Coronary artery (tissue), 2 donors: ENCODE measurements around the gene TOP2A.
A peak's percentile ranks its signal among the peaks of the same experiment; 100 is the strongest.

Experiments
- DNase-seq: peaks from one replicate; pipeline ENCODE4 v3.0.0-alpha.2; 2017; ENCODE audit warnings: low spot score
- H3K27ac ChIP-seq, 2 donors: fragments of 200-600 bp; sonication (generic); one replicate each; pipeline ENCODE4 v1.5.1; 2016 to 2019
- H3K4me3 ChIP-seq: fragments of 200-600 bp; sonication (generic); 2 replicates; pipeline ENCODE4 v1.5.1; 2016; ENCODE audit warnings: mild to moderate bottlenecking, moderate library complexity
- TF ChIP-seq, protein P1 (sequence below): fragments of 200-600 bp; sonication (generic); IDR thresholded peaks from one replicate; pipeline ENCODE4 v1.5.1; 2019; ENCODE audit warnings: antibody characterized with exemption

Gene TOP2A

DNA sequence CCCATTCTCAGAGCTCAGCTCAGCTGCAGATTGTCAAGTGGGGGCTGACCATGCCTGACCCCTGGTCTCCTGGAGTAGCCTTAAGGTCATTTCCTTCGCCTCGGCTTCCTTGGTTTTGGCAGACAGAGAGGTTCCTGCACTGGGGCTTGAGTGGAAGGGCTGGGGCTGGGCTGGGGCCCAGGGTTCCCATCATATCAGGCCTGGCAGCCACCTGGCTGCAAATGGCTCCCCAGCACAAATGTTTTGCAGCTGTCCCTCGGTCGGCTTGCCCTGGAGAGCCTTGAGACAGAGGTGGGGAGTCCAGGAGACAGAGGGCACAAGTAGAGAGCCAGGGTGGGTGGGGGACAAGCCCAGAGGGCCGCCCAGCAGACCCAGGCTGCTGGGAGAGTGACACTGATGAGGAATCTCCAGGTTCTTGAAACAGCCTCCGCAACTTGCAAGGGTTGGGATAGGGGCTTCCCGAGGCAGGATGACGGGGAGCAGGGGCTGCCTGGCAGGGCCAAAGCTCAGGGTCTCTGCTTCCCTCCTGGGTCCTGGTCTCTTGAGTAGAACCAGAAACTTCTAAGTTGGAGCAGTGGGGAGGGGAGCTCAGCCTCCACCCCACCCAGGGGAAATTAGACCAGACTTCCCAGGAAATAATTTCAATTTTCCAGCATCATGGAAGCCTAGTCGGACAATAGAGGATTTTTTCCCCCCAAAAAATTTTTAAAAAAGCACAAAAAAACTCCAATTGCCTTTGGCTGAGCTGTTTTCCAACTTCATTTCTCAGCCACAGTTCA is 44.8 kb upstream of the TOP2A start:
- TF ChIP-seq, protein P1, sequence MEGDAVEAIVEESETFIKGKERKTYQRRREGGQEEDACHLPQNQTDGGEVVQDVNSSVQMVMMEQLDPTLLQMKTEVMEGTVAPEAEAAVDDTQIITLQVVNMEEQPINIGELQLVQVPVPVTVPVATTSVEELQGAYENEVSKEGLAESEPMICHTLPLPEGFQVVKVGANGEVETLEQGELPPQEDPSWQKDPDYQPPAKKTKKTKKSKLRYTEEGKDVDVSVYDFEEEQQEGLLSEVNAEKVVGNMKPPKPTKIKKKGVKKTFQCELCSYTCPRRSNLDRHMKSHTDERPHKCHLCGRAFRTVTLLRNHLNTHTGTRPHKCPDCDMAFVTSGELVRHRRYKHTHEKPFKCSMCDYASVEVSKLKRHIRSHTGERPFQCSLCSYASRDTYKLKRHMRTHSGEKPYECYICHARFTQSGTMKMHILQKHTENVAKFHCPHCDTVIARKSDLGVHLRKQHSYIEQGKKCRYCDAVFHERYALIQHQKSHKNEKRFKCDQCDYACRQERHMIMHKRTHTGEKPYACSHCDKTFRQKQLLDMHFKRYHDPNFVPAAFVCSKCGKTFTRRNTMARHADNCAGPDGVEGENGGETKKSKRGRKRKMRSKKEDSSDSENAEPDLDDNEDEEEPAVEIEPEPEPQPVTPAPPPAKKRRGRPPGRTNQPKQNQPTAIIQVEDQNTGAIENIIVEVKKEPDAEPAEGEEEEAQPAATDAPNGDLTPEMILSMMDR, result no peak
- Histone ChIP-seq H3K27ac (peak overlapping the region in 1 of 2 donors; percentile 59), H3K4me3 (no peak overlapping the region)
- no peak for DNase-seq

DNA sequence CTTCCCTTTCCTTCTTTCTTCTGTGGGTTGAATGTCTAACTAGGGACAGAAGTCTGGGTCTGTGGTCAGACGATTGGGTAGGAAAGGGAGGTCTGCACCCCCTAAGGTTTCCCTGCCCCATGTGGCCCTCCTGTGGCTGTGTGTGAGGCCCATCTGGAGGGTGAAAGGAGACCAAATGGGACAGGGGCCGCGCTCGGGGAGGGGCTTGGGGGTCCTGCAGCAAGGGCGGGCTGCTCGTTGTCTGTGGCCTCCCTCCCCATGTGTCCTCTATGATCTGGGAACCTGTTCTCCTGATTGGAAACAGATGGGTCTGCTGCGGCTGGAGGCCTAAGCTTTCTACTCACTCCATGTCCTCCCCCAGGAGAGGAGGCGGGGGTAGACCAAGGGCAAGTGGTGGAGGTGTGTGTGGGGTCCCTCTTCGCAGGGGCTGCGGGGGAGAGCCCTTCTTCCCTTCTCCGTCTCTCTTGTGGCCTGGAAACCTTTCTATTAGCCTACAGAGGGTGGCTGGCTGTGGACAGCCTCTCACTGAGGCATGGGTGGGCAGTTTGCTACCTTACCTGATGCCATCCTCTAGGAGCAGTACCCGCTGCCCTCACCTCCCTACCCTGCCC is 44.1 kb upstream of the TOP2A start:
- H3K27ac ChIP-seq, result peak overlapping the region in 1 of 2 donors; percentile 59
- H3K4me3 ChIP-seq, result no peak overlapping the region
- TF ChIP-seq, protein P1, result no peak
- no peak for DNase-seq

DNA sequence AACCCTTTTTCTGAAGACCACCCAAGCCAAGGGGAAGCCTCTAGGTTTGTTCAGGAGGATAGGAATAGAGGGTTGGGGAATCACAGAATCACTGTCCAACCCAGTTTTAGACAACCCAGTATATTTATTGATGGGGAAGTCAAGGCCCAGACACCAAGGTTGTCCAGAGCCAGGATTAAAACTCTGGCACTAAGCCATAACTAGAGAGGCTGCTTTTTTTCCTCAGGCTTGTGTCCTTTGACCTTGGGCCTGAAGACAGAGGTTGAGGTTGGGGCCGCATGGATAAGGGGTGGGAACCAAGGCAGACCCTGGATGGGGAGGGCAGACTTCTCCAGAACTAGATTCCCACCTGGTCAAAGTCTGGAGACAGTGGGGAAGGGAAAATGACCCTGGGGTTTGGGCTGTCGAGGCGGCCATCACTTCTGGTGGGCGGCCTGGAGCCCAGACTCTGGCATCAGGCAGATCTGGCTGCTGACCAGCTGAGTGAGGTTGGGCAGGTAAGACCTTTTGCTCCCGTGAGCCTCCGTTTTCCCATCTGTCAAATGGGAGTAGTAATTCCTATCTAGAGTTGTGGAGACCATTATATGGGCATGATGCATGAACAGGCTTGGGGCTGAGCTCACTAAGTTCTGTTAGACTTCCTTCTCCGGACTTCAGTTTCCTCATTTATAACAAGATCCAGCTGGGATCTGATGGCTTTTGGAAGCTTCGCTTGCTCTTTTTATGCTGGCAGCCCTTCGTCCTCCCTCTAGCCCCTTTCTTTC is 43.5 kb upstream of the TOP2A start:
- no peak for DNase-seq
- Histone ChIP-seq H3K4me3 (no peak overlapping the region), H3K27ac (peak overlapping the region in 1 of 2 donors; percentile 37)
- TF ChIP-seq, protein P1, result no peak

DNA sequence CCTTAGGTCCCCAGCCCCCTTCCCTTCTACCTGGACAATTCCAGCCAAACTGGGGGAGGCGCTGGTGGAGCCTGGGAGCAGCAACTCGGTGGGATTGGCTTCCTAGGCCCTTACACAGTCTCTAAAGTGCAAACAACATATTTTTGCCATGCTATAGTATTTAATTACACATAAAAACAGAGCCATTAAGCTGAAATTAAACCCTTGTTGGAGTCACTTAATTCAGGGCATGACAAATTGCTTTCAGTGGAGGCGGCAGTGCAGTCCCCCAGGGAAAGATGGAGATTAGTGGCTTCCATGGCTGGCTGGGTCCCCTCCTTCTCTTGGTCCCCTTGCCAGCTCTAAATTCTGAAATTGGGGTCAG is 42.9 kb upstream of the TOP2A start:
- Histone ChIP-seq H3K27ac (peak overlapping the region in 1 of 2 donors; percentile 37), H3K4me3 (no peak overlapping the region)
- no peak for DNase-seq
- TF ChIP-seq, protein P1, result no peak

DNA sequence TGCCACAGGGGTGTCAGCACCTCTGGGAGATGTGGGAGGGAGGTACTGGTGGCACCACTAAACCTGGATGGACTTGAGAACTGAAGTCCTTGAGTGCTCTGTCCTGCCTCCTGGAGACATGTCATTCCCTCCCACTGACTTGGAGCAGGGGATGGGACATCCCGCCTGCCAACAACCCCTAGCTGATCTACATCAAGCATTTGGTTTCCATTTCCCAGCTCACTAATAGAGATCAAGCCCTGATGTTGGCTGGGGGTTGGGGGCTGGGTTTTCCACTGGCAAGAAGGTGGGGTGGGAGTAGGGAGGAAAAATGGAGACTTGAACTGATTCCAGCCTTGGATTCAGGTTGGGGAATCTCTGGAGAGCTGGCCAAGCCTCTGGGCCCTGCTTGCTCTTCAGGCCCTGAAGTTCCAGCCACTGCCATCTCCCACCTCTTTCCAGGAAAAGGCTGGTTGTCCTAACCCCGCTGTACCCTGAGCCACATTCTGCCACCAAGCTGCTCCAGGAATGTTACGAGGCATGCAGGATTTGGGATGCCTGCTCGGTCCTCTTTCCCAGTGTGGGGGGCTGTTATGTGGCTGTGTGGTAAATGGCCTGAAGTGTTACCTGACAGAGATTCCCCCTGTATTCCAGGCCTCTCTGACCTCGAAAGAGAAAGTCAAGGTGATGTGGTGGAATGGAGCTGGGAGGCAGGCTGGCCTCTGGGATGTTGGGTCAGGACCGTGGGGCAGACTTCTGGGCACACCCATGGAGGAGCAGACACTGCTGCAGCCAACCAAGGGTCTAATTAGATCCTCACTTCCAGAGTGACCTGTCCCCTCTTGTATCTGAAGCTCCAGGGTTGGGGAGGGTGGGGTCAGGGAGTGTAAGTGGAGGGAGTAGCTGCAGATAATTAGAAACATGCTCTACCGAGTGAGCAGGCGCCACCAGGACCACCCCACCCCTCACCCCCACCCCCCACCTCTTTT is 42.2 kb upstream of the TOP2A start:
- peak overlapping the region in 1 of 2 donors; percentile 13 for H3K27ac ChIP-seq
- DNase-seq, result no peak
- H3K4me3 ChIP-seq, result no peak overlapping the region
- TF ChIP-seq, protein P1, result no peak

DNA sequence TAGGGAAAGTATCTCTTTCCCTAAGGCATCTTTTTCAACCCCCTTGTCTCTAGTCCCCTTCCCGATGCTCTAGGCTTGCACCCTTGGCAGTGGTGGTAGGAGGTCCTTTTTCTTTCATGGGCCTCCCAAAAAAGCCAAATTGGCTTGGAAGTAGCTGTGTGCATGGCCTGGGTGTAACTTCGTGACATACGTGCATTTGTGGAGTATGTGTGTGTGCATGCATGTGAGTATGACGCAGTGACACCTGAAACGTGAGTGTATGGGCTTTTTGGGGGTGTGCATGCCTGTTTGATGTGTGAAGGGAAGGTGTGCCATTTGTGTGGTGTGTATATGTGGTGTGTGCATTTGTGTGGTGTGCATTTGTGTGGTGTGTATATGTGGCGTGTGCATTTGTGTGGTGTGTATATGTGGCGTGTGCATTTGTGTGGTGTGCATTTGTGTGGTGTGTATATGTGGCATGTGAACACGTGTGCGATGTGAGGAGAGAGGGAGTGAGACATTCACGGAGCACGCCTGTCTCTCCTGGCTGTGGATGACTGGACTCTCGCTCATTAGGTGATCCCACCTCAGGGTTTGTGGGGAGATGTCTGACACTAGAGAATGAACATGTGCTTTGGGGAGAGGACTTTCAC is 41.3 kb upstream of the TOP2A start:
- Histone ChIP-seq H3K4me3 (no peak overlapping the region), H3K27ac (peak overlapping the region in 1 of 2 donors; percentile 13)
- DNase-seq, result no peak
- TF ChIP-seq, protein P1, result no peak
